KOPT-K1 (cell line): ENCODE results near the gene SNX24.
A peak's percentile ranks its signal among the peaks of the same experiment; 100 is the strongest.

ENCODE experiments used
- H3K27ac ChIP-seq: fragments of 200-600 bp; sonication (generic); 2 replicates; pipeline ENCODE4 v1.5.1; 2016; ENCODE audit warnings: antibody characterized with exemption, mild to moderate bottlenecking, low read depth, low read length; ENCODE audit not compliant: poor library complexity, severe bottlenecking
- H3K36me3 ChIP-seq: fragments of 200-600 bp; sonication (generic); 2 replicates; pipeline ENCODE4 v1.5.1; 2017; ENCODE audit warnings: antibody characterized with exemption, mild to moderate bottlenecking, low read length, moderate library complexity; ENCODE audit not compliant: insufficient read depth
- H3K9me3 ChIP-seq: fragments of 200-600 bp; sonication (generic); 2 replicates; pipeline ENCODE4 v1.5.1; 2017; ENCODE audit warnings: antibody characterized with exemption, low read length, mild to moderate bottlenecking; ENCODE audit not compliant: insufficient read depth, poor library complexity, severe bottlenecking

The SNX24 gene, protein sequence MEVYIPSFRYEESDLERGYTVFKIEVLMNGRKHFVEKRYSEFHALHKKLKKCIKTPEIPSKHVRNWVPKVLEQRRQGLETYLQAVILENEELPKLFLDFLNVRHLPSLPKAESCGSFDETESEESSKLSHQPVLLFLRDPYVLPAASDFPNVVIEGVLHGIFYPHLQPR

DNA sequence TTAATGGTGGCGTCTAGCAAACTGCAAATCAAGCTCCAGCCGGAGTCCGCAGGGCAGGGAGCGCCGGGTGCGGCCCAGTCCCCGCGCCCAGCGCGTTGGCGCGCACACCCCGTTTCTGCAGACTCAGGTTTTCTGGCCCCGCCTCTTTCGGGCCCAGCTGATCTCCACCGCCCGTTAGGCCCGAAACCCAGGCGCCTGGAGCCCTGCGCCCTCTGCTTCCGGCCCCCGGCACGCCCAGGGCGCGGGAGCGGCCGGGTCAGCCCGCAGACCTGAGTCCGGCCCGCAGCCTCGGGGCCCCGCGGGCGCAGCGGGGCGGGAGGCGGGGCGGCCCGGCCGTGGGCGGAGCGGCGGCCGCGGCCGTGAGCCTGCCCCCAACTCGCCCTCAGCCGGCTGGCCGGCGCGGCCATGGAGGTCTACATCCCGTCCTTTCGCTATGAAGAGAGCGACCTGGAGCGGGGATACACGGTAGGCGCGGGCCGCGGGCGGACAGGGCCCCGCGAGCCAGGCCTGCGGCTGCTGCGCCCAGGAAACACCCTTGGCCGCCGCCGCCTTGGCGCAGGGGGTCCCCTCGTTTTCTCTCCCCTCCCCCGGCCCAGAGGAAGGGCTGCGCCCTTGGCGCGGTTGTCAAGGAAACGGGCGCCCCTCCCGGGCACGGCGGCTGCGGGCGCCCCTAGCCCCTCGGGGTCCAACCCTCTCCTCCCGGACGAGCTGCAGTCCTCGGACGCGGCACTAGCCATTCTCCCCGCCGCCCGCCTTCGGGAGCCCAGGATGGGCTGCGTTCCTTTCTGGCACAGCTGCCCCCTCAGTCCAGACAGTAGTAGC is at the start of gene SNX24:
SNX24 (plus strand) TSS at position 385 of the 822 bp plus-strand sequence; CDS start at position 406, 21 bp downstream.
- no peaks in the 10 kb centered on the region for H3K9me3 ChIP-seq
- peak within 1 kb of the TSS; percentile 12 for H3K27ac ChIP-seq
- H3K36me3 ChIP-seq, result no peaks in the 10 kb centered on the region

- peaks cover 55% of the 10 kb centered on the region for H3K36me3 ChIP-seq
- H3K9me3 ChIP-seq, result no peaks in the 10 kb centered on the region
- no peak overlapping the region for H3K27ac ChIP-seq
Measured at GRCh38 chr5:122805481-122805880, 39.9 kb upstream of the SNX24 start.

DNA sequence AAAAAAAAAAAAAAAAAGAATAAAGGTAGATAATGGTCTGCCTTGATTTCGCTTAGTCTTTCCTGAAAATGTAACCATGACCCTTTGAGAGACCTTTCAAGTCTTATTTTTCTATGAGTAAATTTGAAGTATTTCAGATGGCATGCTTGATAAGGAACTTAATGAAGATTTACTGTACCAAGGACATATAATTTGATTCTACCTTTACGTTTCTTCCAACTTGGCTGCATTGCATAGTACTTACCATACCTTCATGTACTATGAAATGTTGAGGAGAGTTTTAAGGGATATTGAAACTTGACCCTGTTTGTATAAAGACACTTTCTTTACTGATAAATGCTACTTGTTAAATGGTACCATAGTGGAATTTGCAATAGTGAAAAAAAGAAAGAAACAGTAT is 35.0 kb upstream of the SNX24 start:
- Histone ChIP-seq H3K36me3 (peaks cover 31% of the 10 kb centered on the region), H3K9me3 (no peaks in the 10 kb centered on the region), H3K27ac (no peak overlapping the region)

GRCh38 chr5:122815218-122815767 is 30.1 kb upstream of the SNX24 start:
- peaks cover 14% of the 10 kb centered on the region for H3K36me3 ChIP-seq
- no peak overlapping the region for H3K27ac ChIP-seq
- H3K9me3 ChIP-seq, result no peaks in the 10 kb centered on the region

DNA sequence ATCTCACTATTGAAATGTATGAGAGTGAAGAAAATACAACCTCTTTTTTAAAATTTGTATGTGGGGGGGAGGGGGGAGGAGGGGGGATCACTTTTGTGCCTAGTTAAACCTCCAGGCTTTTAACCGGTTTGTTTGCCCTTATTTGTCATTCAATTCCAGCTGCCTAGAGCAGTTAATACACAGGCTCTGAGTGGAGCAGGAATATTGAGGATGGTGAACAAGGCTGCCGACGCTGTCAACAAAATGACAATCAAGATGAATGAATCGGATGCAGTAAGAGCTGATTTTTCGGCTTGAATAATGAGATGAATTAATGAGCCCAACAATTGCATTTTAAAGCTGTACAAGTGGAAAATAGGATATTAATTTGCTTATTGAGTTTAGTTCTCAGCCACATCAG is 28.7 kb upstream of the SNX24 start:
- Histone ChIP-seq H3K36me3 (peaks cover 21% of the 10 kb centered on the region), H3K9me3 (no peaks in the 10 kb centered on the region), H3K27ac (no peak overlapping the region)

DNA sequence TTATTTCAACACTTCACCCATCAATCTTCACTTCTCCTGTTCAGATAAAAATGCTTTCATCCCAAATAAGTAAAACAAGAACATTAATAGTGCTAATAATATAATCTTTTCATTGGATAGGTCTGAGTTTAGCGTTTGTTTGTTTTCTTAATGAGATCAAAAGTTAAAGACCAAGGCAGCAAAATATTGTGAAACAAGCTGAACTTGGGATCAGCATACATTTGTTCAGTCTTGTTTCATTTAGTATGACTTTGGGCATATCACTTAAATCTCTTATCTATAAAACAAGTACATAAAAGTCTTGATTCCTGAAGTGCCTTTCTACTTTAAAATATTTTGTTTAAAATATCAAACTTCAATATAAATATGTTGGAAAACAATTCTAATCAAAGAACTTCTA is 13.4 kb upstream of the SNX24 start:
- Histone ChIP-seq H3K36me3 (peaks cover 19% of the 10 kb centered on the region), H3K27ac (no peak overlapping the region), H3K9me3 (no peaks in the 10 kb centered on the region)

GRCh38 chr5:122835681-122836080 is 9.7 kb upstream of the SNX24 start:
- Histone ChIP-seq H3K36me3 (no peaks in the 10 kb centered on the region), H3K9me3 (no peaks in the 10 kb centered on the region), H3K27ac (no peak overlapping the region)

GRCh38 chr5:122836947-122837346 is 8.5 kb upstream of the SNX24 start:
- H3K27ac ChIP-seq, result no peak overlapping the region
- H3K9me3 ChIP-seq, result no peaks in the 10 kb centered on the region
- no peaks in the 10 kb centered on the region for H3K36me3 ChIP-seq

GRCh38 chr5:122839731-122840130 is 5.7 kb upstream of the SNX24 start:
- H3K36me3 ChIP-seq, result no peaks in the 10 kb centered on the region
- H3K9me3 ChIP-seq, result no peaks in the 10 kb centered on the region
- H3K27ac ChIP-seq, result no peak overlapping the region

DNA sequence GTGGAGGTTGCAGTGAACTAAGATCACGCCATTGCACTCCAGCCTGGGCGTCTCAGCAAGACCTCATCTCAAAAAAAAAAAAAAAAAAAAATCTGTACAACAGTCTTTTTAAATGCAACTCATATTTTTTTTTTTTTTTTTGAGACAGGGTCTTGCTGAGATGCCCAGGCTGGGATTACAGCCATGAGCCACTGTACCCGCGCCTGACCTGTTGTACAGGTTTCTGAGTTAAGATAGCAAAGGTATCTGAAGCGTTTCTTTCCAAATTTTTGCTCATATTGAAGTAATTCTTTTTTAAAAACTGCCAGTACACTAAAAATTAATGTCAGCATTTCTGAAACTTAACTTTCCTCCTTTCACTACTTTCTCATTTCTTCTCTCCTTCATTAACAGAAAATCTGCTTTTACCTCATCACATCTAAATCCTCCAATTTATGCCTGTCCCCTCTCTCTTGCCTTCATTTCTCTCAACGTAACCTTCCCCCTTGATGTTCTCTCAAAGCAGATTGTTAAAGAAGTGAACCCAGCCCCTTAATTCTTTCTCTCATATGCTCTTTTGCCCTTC is 3.3 kb upstream of the SNX24 start:
- H3K9me3 ChIP-seq, result no peaks in the 10 kb centered on the region
- H3K36me3 ChIP-seq, result no peaks in the 10 kb centered on the region
- no peak overlapping the region for H3K27ac ChIP-seq

DNA sequence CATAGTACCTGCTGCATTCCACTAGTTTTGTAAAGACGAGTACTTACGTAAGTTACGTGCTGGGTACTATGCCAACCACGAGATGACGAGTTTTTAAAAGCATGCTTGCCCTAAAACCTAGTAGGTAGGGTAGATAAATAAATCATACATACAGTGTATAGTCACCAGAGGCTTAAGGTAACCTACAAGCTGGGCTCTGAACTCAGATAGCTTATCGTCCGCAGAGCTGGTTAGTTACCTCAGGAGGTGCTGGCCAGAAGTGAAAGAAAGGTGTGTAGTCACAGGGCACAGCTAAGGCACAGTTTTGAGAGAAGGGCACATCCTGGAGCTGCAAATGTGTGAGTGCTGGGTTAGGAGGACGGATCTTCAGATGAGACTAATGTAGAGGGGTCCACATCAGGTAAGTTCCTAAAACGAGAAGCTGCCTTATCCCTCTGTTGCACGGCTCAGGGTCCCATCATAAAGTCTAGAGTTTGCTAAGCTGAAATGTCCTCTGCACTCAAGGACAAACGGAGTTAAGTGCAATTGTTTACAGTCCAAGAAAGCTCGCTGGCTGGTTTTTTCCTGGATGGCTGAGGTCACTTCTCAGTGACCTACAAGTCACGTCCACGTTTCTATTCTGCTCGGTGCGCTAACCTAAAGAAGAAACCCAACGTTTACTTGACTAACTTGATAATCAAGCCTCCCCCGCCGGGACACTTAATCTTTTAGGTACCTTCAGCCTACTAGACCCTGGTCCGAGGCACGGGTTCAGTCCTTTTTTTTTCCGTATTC is 1.1 kb upstream of the SNX24 start:
- Histone ChIP-seq H3K9me3 (no peaks in the 10 kb centered on the region), H3K27ac (peak overlapping the region; percentile 12), H3K36me3 (no peaks in the 10 kb centered on the region)

DNA sequence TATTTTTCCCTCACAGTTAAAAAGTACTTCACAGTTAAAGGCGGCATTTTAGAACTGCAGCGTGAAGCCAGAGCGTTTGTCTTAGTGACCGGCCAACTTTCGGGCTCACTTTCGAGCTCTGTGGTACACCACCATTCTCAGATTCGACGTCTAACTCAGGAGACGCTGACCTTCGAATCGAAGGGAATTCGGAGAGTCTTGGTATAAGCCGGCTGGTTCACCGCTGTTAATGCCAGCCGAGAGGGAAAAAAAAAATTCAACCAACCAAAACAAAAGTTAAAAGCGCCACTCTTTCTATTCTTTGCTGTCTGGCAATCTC is 544 bp upstream of the SNX24 start:
- Histone ChIP-seq H3K9me3 (no peaks in the 10 kb centered on the region), H3K36me3 (no peaks in the 10 kb centered on the region), H3K27ac (peak overlapping the region; percentile 12)

GRCh38 chr5:122846051-122846550 is 688 bp downstream of the SNX24 start:
- H3K27ac ChIP-seq, result no peak overlapping the region
- no peaks in the 10 kb centered on the region for H3K9me3 ChIP-seq
- H3K36me3 ChIP-seq, result no peaks in the 10 kb centered on the region

- Histone ChIP-seq H3K27ac (no peak overlapping the region), H3K36me3 (no peaks in the 10 kb centered on the region), H3K9me3 (no peaks in the 10 kb centered on the region)
Measured at GRCh38 chr5:122847687-122848081, 2.3 kb downstream of the SNX24 start.

DNA sequence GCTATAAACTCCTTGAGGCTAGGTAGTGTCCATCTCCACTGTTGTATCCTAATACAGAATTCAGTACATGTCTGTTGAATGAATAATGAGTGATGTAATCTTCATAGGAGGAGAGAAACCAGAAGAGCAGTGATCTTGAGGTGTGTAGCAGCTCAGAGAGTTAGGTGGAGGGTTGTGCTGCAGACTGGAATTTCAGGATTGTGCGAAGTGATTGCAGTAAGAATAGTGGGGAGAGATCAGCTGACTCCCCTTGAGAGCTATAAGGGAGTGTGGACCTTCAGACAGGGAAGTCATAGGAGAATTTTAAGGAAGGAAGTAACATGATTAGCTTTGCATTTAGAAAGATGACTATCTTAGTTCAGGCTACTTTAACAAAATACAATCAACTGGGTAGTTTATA is 4.4 kb downstream of the SNX24 start:
- H3K36me3 ChIP-seq, result no peaks in the 10 kb centered on the region
- no peaks in the 10 kb centered on the region for H3K9me3 ChIP-seq
- no peak overlapping the region for H3K27ac ChIP-seq
